Neural progenitor cell (in vitro differentiated cells): ENCODE results near the gene DKK1. TPM values are rescaled to one million over a fixed set of nuclear protein-coding genes. Genes with fewer than 3 reads are reported as not detected.

Experiments
- DNase-seq: peaks from one replicate; pipeline ENCODE4 v3.0.0-alpha.2; 2016; ENCODE audit warnings: low spot score
- H2AFZ ChIP-seq: fragments of 200-600 bp; sonication (generic); replicated peaks from 2 replicates; pipeline ENCODE4 v1.6.1; 2016; ENCODE audit warnings: antibody characterized with exemption
- H3F3A ChIP-seq: fragments of 200-600 bp; sonication (generic); 2 replicates; pipeline ENCODE4 v1.6.1; 2016; ENCODE audit warnings: antibody characterized with exemption, low read depth
- H3K27ac ChIP-seq: fragments of 200-600 bp; sonication (generic); 2 replicates; pipeline ENCODE4 v1.5.1; 2016; ENCODE audit warnings: mild to moderate bottlenecking
- H3K27me3 ChIP-seq: fragments of 200-600 bp; sonication (generic); 2 replicates; pipeline ENCODE4 v1.6.1; 2016; ENCODE audit warnings: mild to moderate bottlenecking, moderate library complexity
- H3K36me3 ChIP-seq: fragments of 200-600 bp; sonication (generic); 2 replicates; pipeline ENCODE4 v1.5.1; 2016
- H3K4me1 ChIP-seq: fragments of 200-600 bp; sonication (generic); 2 replicates; pipeline ENCODE4 v1.6.1; 2016; ENCODE audit warnings: mixed run types
- H3K4me2 ChIP-seq: fragments of 200-600 bp; sonication (generic); 2 replicates; pipeline ENCODE4 v1.6.1; 2016
- H3K4me3 ChIP-seq: fragments of 200-600 bp; sonication (generic); 2 replicates; pipeline ENCODE4 v1.5.1; 2016
- H3K79me2 ChIP-seq: fragments of 200-600 bp; sonication (generic); 2 replicates; pipeline ENCODE4 v1.6.1; 2016; ENCODE audit warnings: low read depth
- H3K9ac ChIP-seq: fragments of 200-600 bp; sonication (generic); 2 replicates; pipeline ENCODE4 v1.6.1; 2016
- H3K9me3 ChIP-seq: fragments of 200-600 bp; sonication (generic); 2 replicates; pipeline ENCODE4 v1.5.1; 2016; ENCODE audit warnings: low read depth
- H4K20me1 ChIP-seq: fragments of 200-600 bp; sonication (generic); 2 replicates; pipeline ENCODE4 v1.6.1; 2016; ENCODE audit warnings: low read depth
- H3K27ac Mint-ChIP-seq: 3 replicates; pipeline ENCODE4 v1.8.0; 2021; ENCODE audit warnings: mixed read lengths
- H3K27me3 Mint-ChIP-seq: 2 replicates; pipeline ENCODE4 v1.8.0; 2022; ENCODE audit warnings: low read depth, mild to moderate bottlenecking, inconsistent platforms, moderate library complexity, mixed read lengths; ENCODE audit not compliant: insufficient read depth
- H3K36me3 Mint-ChIP-seq: 3 replicates; pipeline ENCODE4 v1.8.0; 2021; ENCODE audit warnings: mixed read lengths
- H3K4me1 Mint-ChIP-seq: 3 replicates; pipeline ENCODE4 v1.8.0; 2021; ENCODE audit warnings: mixed read lengths
- H3K4me3 Mint-ChIP-seq: 3 replicates; pipeline ENCODE4 v1.8.0; 2021; ENCODE audit warnings: mild to moderate bottlenecking, moderate library complexity, mixed read lengths
- H3K9me3 Mint-ChIP-seq: 3 replicates; pipeline ENCODE4 v1.8.0; 2020; ENCODE audit warnings: mixed read lengths
- CTCF ChIP-seq: fragments of 200-600 bp; sonication (generic); IDR thresholded peaks from 2 replicates; pipeline ENCODE4 v1.5.1; 2017; ENCODE audit warnings: antibody characterized with exemption, mild to moderate bottlenecking
- EZH2 ChIP-seq: fragments of 200-600 bp; sonication (generic); IDR thresholded peaks from 2 replicates; pipeline ENCODE4 v1.6.1; 2017; ENCODE audit warnings: antibody characterized with exemption, mild to moderate bottlenecking, moderate library complexity
- EZH2phosphoT487 ChIP-seq: fragments of 200-600 bp; sonication (generic); IDR thresholded peaks from 2 replicates; pipeline ENCODE4 v1.6.1; 2017; ENCODE audit warnings: antibody characterized with exemption
- total RNA-seq: library from RNA; depleted of rRNA; stranded (reverse); fragments of >200 nt; gene quantifications from 2 replicates; pipeline ENCODE4 v1.2.3, GENCODE V29; 2015; ENCODE audit warnings: low replicate concordance

The DKK1 gene
- total RNA-seq, 1 donor from 2014 or later, result 16.1 TPM

DNA sequence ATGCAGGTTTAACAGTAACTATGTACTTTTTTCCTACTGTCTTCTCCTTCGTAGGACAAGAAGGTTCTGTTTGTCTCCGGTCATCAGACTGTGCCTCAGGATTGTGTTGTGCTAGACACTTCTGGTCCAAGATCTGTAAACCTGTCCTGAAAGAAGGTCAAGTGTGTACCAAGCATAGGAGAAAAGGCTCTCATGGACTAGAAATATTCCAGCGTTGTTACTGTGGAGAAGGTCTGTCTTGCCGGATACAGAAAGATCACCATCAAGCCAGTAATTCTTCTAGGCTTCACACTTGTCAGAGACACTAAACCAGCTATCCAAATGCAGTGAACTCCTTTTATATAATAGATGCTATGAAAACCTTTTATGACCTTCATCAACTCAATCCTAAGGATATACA is 2.4 kb downstream of the DKK1 start:
- DNase-seq, result no peak
- Histone ChIP-seq H3K4me3 (no peak overlapping the region), H3K9ac (no peak overlapping the region), H3K27me3 (peaks cover 62% of the 10 kb centered on the region), H3K4me1 (peaks cover 12% of the 10 kb centered on the region), H3K36me3 (no peaks in the 10 kb centered on the region), H3K79me2 (peaks cover 5% of the 10 kb centered on the region), H3K9me3 (no peaks in the 10 kb centered on the region), H4K20me1 (no peaks in the 10 kb centered on the region), H3K27ac (no peak overlapping the region), H3F3A (peaks cover 7% of the 10 kb centered on the region), H3K4me2 (peak overlapping the region; percentile 32), H2AFZ (no peak overlapping the region)
- H3K4me1 Mint-ChIP-seq, result peaks cover 47% of the 10 kb centered on the region
- H3K4me3 Mint-ChIP-seq, result no peak overlapping the region
- H3K36me3 Mint-ChIP-seq, result peaks cover 9% of the 10 kb centered on the region
- no peak overlapping the region for H3K27ac Mint-ChIP-seq
- no peaks in the 10 kb centered on the region for H3K27me3 Mint-ChIP-seq
- no peaks in the 10 kb centered on the region for H3K9me3 Mint-ChIP-seq
- no peak for TF ChIP-seq EZH2
- no peak for TF ChIP-seq EZH2phosphoT487
- no peak for TF ChIP-seq CTCF

- Mint-ChIP-seq H3K36me3 (peaks cover 9% of the 10 kb centered on the region), H3K4me3 (no peak overlapping the region), H3K9me3 (no peaks in the 10 kb centered on the region), H3K27ac (peak overlapping the region; percentile 18), H3K27me3 (no peaks in the 10 kb centered on the region), H3K4me1 (peaks cover 35% of the 10 kb centered on the region)
- Histone ChIP-seq H3K79me2 (peaks cover 5% of the 10 kb centered on the region), H3K4me1 (peaks cover 9% of the 10 kb centered on the region), H3K27me3 (peaks cover 45% of the 10 kb centered on the region), H3K4me2 (no peak overlapping the region), H3K36me3 (no peaks in the 10 kb centered on the region), H3F3A (peaks cover 7% of the 10 kb centered on the region), H3K27ac (no peak overlapping the region), H3K9me3 (no peaks in the 10 kb centered on the region), H3K9ac (no peak overlapping the region), H4K20me1 (no peaks in the 10 kb centered on the region), H3K4me3 (no peak overlapping the region), H2AFZ (no peak overlapping the region)
- DNase-seq, result no peak
- TF ChIP-seq CTCF (no peak), EZH2 (no peak), EZH2phosphoT487 (no peak)
Observed at GRCh38 chr10:52318136-52318701, 4.1 kb downstream of the DKK1 start.

- H2AFZ ChIP-seq, result no peak overlapping the region
- H3K27ac ChIP-seq, result no peak overlapping the region
- no peak for DNase-seq
- H3K9me3 ChIP-seq, result no peaks in the 10 kb centered on the region
- H3K79me2 ChIP-seq, result peaks cover 5% of the 10 kb centered on the region
- no peaks in the 10 kb centered on the region for H3K36me3 ChIP-seq
- peaks cover 4% of the 10 kb centered on the region for H3K4me1 ChIP-seq
- no peak overlapping the region for H3K9ac ChIP-seq
- H3K4me1 Mint-ChIP-seq, result peaks cover 31% of the 10 kb centered on the region
- peaks cover 9% of the 10 kb centered on the region for H3K36me3 Mint-ChIP-seq
- no peak overlapping the region for H3K4me3 ChIP-seq
- no peak overlapping the region for H3K4me2 ChIP-seq
- no peaks in the 10 kb centered on the region for H3K9me3 Mint-ChIP-seq
- H3F3A ChIP-seq, result peaks cover under 1% of the 10 kb centered on the region
- no peaks in the 10 kb centered on the region for H3K27me3 Mint-ChIP-seq
- peaks cover 38% of the 10 kb centered on the region for H3K27me3 ChIP-seq
- H3K4me3 Mint-ChIP-seq, result no peak overlapping the region
- H4K20me1 ChIP-seq, result no peaks in the 10 kb centered on the region
- TF ChIP-seq CTCF, result no peak
- TF ChIP-seq EZH2, result no peak
- no peak for TF ChIP-seq EZH2phosphoT487
- no peak overlapping the region for H3K27ac Mint-ChIP-seq
Observed at GRCh38 chr10:52318822-52319464, 4.9 kb downstream of the DKK1 start.
